ENCODE results near the gene ZNF442.
"Not testable (repeated sequence)": the region's sequence is repeated elsewhere in the genome, so short reads cannot be mapped to it uniquely, and the experiment has no call there.

The ZNF442 gene

DNA sequence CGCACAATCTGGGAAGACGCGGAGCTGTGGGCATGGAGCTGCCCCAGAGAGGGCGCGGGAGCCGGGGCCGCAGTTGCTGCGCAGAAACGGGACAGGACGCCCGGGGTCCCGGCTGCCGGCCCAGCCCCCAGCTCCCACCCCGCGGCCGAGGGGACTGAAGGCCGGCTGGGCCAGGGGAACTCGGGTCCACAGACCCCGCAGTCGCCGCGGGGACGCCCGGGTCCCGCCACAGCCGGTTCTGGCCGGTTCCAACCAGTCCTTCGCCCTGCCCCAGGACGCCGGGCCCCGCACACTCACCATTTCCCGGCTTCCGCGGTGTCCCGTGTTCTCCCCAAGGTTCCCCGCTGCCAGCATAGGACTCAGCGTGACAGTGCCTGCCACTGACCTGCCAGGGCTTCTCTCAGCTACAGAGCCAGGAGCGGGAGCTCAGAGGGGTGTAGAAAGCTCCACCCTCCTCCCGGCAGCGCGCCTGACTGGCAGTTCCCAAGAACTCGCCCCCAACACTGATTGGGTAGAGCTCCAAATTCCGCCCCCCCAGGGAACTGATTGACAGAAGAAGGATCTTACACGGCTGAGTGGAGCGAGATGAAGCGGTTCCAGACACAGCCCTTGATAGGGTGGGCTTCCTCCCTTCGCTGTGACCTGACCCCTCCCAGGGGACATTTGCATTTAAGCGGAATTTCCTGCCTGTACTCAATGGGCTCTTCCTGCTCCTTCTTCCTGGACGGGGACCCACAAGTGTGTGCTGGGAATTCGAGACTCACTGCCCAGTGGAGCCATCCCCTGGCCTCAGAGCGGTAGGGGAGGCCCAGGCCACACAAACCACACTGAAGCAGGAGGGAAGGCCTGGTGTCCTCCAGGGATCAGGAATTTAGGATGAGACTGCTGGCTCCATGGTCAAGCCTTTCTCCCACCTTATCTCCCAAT lies at the start of gene ZNF442:
Gene ZNF442, minus strand, starts transcription at position 448 of the 927 bp plus-strand sequence. CDS start 2,052 bp downstream, outside the sequence.
- DNase-seq = peak; percentile 77

DNA sequence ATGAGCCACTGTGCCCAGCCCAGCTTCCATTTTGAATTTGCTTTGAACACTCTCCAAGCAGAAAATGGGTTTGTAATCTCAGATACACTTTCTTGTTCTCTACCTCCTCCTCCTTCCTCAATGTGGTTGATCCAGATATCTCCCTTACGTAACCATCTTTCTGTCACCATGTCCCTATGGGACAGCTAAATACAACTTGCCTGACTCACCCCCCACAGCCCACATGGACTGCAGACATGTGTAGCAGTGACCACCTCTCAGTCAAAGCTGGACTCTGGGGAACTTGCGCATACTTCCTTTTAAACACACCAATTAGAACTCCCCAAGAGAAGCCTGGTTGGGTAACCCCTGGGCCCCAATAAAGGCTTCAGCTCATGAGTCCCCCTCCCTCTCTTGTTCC lies 46.4 kb upstream of the ZNF442 start:
- no peak for DNase-seq

DNA sequence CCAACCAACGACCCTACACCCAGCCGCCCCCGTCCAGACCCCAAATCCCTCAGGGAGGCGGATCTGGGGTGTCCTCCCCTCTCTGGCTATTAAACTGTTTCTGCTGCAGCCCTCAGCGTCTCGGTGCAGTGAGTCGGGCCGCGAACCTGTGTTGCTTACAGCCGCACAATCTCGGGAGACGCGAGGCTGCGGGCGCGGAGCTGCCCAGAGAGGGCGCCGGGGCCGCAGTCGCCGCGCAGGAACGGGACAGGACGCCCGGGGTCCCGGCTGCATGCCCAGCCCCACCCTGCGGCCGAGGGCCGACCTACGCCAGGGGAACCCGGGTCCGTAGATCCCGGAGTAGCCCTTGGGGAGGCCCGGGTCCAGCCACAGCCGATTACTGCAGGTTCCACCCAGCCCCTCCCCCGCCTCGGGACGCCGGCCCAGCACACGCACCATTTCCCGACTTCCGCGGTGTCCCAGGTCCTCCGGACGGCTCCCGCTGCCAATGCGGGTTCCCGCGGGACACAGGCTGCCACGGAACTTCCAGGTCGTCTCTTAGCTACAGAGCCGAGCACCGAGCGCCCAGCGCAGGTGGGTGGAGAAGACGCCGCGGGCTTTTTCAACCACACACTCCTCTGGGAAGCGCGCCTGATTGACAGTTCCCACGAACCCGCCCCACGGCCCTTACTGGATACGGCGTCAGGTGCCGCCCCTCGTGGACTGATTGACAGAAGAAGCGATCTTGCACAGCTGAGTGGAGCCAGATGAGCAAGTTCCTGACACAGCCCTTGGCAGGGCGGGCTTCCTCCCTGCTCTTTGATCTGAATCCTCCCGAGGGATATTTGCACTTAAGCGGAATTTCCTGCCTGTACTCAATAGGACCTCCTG lies 35.4 kb upstream of the ZNF442 start, which contains the start of gene ZNF799:
Gene ZNF799, minus strand, starts transcription at position 639 of the 870 bp plus-strand sequence. Its CDS starts 201 bp downstream, at position 438.
- peak; percentile 92 for DNase-seq

DNA sequence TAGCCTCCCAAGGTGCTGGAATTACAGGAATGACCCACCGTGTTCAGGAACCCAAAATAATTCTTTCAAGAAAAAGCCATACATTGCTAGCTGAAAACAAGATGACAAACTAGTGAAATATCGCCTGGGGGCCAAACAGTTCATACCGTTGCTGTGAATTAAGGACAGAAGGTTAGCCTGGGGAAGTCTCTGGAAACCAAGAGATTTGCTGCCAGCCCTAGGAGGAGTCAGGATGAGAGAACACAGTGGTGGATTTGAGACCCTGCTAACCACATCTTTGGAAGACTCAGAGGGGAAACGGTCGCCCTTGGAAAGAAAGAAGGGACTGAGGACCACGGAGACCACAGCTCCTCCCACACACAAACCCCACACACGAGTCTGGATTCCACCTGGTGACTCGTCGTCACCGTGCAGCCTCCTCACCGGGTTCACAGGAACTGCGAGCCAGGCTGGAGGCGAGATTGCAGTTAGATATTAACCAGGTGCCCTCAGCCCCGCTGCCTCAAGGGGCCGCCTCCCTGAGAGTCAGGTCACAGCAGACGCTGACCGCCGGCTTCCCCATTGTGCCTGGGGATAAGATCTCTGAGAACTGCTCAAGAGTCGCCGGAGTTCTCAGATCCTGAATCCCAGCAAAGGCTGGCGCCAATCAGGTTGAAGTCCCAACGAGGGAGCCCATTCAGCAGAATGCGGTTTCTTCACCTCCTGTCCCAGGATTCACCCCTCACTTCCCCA lies 34.6 kb upstream of the ZNF442 start:
- DNase-seq = peak; percentile 3

DNA sequence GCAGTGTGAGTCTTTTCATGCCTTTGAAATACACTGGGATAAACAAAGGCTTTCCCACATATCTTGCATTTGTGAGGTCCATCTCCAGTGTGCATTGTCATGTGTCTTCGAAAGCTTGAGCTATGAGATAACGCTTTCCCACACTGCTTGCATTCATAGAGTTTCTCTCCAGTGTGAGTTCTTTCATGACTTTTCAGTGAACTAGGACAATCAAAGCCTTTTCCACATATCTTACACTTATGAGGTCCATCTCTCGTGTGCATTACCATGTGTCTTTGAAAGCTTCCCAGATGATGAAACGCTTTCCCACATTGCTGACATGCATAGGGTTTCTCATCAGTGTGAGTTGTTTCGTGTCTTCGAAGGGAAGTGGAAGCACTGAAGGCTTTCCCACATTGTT lies 25.7 kb upstream of the ZNF442 start:
- not testable (repeated sequence) for DNase-seq

DNA sequence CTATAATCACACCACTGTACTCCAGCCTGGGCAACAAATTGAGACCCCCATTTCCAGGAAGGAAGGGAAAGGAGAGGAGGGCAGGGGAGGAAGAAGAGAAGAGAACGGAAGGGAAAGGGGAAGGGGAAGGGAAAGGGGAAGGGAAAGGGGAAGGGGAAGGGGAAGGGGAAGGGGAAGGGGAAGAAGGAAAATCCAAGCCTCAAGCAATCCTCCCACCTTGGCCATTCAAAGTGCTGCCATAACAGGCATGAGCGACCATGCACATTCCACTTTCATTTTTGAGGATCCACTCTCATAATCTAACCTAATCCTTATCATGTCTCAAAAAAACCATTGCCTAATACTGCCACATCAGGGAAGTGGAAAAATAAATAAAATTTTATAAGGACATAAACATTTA lies 20.9 kb upstream of the ZNF442 start:
- not testable (repeated sequence) for DNase-seq

DNA sequence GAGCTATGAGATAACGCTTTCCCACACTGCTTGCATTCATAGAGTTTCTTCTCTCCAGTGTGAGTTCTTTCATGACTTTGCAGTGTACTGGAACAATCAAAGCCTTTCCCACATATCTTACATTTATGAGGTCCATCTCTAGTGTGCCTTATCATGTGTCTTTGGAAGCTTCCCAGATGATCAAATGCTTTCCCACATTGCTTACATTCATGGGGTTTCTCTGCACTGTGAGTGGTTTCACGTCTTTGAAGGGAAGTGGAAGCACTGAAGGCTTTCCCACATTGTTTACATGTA lies 14.9 kb upstream of the ZNF442 start:
- DNase-seq = no peak

DNA sequence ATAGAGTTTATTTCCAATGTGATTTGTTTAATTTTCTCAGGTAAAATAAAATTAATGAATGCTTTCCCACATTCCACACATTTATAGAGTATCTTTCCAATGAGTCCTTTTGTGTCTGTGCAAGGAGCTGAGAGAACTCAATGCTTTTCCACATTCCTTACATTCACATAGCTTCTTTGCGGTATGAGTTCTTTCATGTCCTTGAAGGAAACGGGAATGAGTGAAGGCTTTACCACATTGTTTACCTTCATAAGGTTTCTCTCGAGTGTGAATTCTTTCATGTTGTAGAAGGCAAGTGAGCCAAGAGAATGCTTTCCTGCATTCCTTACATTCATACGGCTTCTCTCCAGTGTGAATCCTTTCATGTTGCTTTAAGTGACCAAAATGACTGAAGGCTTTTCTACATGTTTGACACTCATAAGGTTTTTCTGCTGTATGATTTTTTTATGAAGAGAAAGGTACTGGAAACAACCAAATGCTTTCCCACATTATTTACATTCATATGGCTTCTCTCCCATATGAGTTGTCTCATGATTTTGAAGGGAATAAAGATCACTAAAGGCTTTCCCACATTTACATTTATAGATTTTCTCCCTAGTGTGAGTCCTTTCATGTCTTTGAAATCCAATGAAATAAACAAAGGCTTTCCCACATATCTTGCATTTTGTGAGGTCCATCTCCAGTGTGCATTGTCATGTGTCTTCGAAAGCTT lies 14.4 kb upstream of the ZNF442 start:
- DNase-seq = no peak

DNA sequence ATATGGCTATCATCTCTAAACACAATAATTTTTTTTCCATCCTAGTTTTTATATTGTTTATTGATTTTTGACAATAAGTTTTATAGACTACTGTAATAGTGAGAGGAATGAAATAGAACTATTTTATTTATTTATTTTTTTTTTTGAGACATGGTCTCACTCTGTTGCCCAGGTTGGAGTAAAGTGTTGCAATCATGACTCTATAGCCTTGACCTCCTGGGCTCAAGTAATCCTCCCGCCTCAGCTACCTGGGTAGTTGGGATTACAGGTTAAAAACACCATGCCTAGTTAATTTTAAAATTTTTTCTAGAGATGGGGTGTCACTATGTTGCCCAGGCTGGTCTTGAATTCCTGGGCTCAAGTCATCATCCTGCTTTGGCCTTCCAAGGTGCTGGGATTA lies 8.5 kb upstream of the ZNF442 start:
- no peak for DNase-seq

DNA sequence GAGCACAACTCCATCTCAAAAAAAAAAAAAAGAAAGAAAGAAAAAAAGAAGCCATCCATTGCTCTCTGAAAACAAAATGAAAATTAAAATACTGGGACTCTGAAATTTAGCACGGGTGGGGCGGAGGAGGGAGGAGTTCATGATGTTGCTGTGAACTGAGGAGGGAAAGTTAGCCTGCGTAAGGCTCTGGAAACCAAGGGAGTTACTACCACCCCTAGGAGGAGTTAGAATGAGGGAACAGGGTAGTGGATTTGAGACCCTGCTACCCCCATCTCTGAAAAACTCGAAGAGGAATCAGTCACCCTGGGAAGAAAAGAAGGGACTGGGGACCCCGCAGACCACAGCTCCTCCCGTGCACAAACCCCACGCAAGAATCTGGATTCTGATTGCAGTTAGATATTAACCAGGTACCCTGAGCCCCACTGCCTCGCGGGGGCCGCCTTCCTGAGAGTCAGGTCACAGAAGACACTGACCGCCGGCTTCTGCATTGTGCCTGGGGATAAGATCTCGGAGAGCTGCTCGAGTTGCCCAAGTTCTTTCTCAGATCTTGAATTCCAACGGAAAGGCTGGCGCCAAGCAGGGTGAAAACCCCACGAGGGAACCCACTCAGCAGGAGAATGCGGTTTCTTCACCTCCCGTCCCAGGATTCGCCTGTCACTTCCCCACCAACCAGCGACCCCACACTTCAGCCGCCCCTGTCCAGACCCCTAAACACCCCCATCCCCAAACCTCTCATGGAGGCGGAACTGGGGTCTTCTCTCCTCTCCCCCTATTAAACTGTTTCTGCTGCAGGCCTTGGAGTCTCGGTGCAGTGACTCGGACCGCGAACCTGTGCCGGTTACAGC lies 870 bp downstream of the ZNF442 start:
- DNase-seq = no peak

DNA sequence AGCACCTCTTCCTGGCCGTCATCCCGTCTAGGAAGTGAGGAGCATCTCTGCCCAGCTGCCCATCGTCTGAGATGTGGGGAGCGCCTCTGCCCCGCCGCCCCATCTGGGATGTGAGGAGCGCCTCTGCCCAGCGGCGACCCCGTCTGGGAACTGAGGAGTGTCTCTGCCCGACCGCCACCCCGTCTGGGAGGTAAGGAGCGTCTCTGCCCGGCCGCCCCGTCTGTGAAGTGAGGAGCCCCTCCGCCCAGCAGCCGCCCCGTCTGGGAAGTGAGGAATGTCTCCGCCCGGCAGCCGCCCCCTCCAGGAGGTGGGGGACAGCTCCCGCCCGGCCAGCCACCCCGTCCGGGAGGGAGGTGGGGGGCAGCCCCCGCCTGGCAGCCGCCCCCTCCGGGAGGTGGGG lies 3.2 kb downstream of the ZNF442 start:
- not testable (repeated sequence) for DNase-seq

DNA sequence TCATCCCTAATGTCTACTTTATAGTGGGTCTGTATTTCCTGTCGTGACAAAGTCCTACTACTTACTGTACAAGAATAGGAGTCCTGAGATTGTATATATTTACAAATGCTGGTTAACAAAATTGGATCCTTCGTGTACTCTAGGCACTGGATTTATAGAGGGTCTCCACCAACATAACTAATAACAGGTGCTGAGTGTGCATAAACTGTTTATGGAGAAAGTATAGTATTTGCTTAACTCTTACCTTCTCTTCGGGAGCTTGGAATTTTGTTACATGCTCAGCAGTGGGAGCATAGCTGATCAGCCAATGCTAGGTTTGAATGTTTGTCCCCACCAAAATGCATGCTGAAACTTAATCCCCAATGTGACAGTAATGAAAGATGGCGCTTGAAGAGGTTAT lies 12.1 kb downstream of the ZNF442 start:
- DNase-seq = no peak

DNA sequence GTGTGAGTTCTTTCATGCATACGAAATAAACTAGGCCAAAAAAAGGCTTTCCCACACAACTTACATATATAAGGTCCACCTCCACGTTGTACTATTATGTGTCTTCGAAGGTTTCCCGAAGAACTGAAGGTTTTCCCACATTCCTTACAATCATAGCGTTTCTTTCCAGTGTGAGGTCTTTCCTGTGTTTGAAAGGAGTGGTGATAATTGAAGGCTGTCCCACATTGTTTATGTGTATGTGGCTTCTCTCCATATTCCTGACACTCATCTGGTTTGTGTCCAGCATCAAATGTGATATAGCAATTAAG lies 14.6 kb downstream of the ZNF442 start:
- DNase-seq = no peak

DNA sequence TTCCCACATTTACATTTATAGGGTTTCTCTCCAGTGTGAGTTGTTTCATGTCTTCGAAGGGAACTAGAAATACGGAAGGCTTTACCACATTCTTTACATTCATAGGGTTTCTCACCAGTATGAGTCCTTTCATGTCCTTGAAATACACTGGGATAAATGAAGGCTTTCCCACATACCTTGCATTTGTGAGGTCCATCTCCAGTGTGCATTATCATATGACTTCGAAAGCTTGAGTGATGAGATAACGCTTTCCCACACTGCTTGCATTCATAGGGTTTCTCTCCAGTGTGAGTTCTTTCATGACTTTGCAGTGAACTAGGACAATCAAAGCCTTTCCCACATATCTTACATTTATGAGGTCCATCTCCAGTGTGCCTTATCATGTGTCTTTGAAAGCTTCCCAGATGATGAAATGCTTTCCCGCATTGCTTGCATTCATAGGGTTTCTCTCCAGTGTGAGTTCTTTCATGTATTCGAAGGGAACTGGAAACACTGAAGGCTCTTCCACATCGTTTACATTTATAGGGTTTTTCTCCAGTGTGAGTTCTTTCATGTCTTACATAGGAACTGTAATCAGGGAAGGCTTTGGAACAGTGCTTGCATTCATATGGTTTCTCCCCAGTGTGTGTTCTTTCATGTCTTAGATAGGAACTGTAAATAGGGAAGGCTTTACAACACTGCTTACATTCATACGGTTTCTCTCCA lies 15.1 kb downstream of the ZNF442 start:
- no peak for DNase-seq

DNA sequence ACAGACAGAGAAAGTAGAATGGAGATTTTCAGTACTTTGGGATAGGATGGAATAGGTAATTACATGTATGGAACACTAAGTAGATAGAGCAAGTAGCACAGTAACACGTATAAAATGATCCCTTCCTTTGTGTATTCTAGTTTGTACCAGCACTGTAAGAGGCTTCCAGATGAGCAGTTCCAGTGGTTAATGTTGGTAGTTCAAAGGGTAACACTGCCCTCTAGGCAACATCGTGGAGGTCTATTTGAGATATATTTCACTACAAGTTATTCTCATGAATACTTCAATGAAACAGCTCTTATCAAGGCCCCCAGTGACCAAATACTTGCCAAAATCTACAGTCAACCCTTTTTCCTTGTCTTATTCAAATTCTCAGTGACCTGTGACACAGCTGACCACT lies 18.6 kb downstream of the ZNF442 start:
- DNase-seq = no peak

DNA sequence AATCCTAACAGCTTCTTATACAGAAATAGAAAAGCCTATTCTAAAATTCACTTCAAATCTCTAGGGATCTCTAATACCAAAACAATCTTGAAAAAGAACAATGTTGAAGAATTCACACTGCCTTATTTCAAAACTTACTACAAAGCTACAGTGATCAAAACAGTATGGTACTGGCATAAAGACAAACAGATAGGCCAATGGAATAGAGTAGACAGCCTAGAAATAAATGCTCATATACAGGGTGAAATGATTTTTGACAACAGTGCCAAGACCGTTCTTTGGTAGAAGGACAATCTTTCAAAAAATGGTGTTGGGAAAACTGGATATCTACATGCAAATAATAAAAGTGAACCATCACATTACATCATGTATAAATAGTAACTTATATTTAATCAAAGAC lies 20.3 kb downstream of the ZNF442 start:
- DNase-seq = no peak

DNA sequence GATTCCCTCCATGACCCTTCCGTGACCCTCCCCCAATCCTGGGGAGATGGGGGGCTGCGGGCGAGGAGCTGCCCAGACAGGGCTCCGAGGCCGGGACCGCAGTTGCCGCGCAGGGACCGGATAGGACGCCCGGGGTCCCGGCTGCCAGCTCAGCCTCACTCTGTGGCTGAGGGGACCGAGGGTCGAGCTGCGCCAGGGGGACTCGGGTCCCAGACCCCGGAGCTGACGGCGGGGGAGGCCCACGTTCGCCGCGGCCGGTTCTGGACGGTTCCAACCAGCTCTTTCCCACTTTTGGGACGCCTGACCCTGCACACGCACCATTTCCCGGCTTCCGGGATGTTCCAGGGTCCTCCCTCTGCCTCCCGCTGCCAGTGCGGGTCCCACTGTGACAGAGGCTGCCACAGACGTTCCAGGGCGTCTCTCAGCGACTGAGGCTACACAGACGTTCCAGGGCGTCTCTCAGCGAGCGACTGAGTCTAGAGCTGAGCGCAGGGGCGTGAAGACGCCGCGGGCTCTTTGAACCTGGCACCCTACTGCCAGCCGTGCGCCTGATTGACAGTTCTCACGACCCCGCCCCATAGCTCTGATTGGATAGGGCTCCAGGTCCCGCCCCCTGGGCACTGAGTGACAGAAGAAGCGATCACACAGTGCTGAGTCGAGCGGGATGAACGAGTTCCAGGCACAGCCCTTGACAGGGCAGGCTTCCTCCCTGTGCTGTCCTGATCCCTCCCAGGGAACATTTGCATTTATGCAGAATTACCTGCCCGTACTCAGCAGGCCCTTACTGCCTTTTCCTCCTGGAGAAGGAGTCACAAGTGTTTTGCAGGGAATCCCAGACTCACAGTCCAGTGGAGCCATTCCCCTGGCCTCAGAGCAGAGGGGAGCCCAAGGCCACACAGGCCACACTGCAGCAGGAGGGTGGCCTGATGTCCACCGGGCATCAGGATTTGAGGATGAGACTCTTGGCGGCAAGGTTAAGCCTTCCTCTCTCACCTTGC lies 32.0 kb downstream of the ZNF442 start, which contains the start of gene ZNF563:
Gene ZNF563, minus strand, starts transcription at position 472 of the 998 bp plus-strand sequence. Its CDS starts 151 bp downstream, at position 321.
- DNase-seq = peak; percentile 96

DNA sequence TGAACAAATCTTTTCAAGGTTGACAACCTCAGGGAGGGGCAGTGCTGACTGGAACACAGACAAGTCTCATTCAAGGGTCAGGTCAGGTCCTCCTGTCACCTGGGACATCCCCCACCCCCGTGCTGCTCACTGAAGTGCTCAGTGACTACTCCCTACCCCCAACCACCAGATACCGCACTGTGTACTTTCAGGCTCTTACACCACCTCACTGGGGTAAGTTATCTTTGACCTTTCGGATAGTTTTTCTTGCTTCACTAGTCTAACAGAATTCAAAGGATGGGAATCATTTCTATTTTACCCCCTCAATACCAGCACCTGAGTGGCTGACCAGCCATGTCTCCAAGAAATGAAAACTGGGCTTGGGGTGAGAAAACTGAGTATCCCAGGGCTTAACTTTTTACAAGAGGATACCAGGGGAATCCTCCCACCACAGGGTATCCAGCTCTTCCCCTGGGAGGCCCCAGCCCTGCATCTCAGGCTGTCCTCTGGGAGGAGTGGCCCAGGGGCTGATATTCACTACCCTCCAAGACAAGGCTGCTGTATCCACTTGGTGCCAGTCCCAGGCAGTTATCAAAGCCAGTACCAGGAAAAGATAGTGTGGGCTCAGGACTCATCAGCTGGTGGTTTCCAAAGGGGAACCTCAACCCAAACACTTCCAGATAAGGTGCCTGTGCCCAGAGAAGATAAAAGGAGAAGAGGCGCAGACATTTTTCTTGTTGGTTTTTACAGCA lies 34.1 kb downstream of the ZNF442 start:
- peak; percentile 18 for DNase-seq

DNA sequence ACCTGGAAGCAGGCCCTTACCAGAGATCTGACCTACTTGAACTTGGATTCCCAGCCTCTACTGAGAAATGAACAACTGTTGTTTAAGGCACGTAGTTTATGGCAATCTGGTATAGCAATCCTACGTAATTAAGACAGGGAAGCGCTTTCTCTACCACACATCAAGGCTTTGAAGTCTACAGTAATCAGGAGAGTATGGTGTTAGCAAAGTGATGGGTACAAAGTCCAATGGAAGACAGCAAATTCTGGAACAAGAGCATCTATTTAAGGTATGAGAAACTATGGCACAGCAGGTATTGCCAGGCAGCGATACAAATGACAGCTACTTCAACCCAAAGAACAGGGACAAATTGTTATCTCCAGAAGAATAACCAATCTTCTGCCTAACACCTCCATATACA lies 35.1 kb downstream of the ZNF442 start:
- DNase-seq = no peak
